Activated CD4-positive, alpha-beta T cell treated with anti-CD3 and anti-CD28 coated beads, Interleukin-2, Interleukin-4, amounts not matched to agents 100 ng/mL and 50 ng/mL, durations not matched to agents 16 hours and 8 hours (primary cell): ENCODE results near the gene FNBP1.

Experiments
- DNase-seq: peaks from one replicate; pipeline ENCODE4 v3.0.0-alpha.2; 2020; ENCODE audit warnings: low spot score

FNBP1 gene

GRCh38 chr9:129854588-129855110, 188.3 kb downstream of the FNBP1 start:
- DNase-seq = peak; percentile 15

- no peak for DNase-seq
These were observed 189.4 kb downstream of the FNBP1 start for GRCh38 chr9:129853614-129854013.

GRCh38 chr9:129852579-129852978, 190.4 kb downstream of the FNBP1 start:
- no peak for DNase-seq

GRCh38 chr9:129851821-129852220, 191.2 kb downstream of the FNBP1 start:
- no peak for DNase-seq

- no peak for DNase-seq
These were observed 192.0 kb downstream of the FNBP1 start for GRCh38 chr9:129850821-129851550.

GRCh38 chr9:129849901-129850300, 193.1 kb downstream of the FNBP1 start:
- DNase-seq = no peak

- DNase-seq = no peak
These were observed 194.1 kb downstream of the FNBP1 start for GRCh38 chr9:129848712-129849441.

- DNase-seq = no peak
These were observed 197.6 kb downstream of the FNBP1 start for GRCh38 chr9:129845373-129845772.

- no peak for DNase-seq
These were observed 201.9 kb downstream of the FNBP1 start for GRCh38 chr9:129841071-129841470.

GRCh38 chr9:129840034-129840433, 203.0 kb downstream of the FNBP1 start:
- DNase-seq = no peak

GRCh38 chr9:129839324-129840023, 203.5 kb downstream of the FNBP1 start:
- no peak for DNase-seq

GRCh38 chr9:129838707-129839259, 204.2 kb downstream of the FNBP1 start:
- peak; percentile 49 for DNase-seq
